ENCODE results near the gene ST6GALNAC4.

The ST6GALNAC4 gene

DNA sequence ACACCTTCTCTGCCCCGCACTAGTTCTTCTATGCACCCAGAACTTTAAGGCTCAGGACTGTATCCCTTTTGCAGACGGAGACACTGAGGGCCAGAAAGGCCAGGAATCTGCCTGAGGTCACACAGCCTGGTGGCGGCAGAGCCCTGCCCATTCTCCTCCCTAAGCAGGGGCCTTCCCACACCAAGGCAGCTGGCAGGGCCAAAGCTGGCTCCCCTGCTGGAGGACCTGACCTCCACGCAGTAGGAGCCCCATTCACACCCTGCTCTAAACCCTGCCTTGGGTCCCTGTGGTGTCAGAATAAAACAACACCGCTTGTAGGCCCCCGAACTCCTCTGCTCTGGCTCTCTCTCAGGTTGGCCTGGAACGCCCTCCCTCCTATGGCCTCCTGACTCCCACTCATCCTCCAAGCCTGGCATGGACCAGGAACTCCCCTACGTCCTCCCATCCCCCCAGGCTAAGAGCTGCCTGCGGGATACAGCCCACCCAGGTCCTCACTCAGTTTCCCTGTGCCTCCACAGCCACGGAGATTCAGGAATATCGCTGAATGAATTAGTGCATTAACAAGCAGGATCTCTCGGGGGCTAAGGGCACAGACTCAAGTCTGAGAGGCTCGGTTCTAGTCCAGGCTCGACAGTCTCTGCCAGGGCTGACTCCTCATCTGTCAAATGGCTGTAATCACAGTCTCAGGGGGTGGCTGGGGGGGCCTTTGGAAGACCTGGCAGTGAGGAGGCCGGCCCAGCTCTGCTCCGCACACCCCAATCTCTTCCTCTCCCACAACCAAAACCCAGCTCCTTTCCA, 20.2 kb downstream of the ST6GALNAC4 start:
- TF ChIP-seq POLR2AphosphoS5 (IDR thresholded peaks at IDR 0.05; ENCODE audit: low read depth, low read length) (no peak), FOXP2 (optimal IDR thresholded peaks at IDR 0.05; ENCODE audit: borderline replicate concordance, extremely low read depth, extremely low read length, insufficient read depth) (no peak), TAF1 (IDR thresholded peaks at IDR 0.05; ENCODE audit: borderline replicate concordance, insufficient read depth, low read length) (no peak), SIN3A (IDR thresholded peaks at IDR 0.05; ENCODE audit: borderline replicate concordance, insufficient read depth, low read length) (no peak)
- TF ChIP-seq, protein P1, sequence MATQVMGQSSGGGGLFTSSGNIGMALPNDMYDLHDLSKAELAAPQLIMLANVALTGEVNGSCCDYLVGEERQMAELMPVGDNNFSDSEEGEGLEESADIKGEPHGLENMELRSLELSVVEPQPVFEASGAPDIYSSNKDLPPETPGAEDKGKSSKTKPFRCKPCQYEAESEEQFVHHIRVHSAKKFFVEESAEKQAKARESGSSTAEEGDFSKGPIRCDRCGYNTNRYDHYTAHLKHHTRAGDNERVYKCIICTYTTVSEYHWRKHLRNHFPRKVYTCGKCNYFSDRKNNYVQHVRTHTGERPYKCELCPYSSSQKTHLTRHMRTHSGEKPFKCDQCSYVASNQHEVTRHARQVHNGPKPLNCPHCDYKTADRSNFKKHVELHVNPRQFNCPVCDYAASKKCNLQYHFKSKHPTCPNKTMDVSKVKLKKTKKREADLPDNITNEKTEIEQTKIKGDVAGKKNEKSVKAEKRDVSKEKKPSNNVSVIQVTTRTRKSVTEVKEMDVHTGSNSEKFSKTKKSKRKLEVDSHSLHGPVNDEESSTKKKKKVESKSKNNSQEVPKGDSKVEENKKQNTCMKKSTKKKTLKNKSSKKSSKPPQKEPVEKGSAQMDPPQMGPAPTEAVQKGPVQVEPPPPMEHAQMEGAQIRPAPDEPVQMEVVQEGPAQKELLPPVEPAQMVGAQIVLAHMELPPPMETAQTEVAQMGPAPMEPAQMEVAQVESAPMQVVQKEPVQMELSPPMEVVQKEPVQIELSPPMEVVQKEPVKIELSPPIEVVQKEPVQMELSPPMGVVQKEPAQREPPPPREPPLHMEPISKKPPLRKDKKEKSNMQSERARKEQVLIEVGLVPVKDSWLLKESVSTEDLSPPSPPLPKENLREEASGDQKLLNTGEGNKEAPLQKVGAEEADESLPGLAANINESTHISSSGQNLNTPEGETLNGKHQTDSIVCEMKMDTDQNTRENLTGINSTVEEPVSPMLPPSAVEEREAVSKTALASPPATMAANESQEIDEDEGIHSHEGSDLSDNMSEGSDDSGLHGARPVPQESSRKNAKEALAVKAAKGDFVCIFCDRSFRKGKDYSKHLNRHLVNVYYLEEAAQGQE (IDR thresholded peaks at IDR 0.05; ENCODE audit: insufficient read depth in 1 of 2, low read depth in 2 of 2, low read length in 2 of 2), result no peak

DNA sequence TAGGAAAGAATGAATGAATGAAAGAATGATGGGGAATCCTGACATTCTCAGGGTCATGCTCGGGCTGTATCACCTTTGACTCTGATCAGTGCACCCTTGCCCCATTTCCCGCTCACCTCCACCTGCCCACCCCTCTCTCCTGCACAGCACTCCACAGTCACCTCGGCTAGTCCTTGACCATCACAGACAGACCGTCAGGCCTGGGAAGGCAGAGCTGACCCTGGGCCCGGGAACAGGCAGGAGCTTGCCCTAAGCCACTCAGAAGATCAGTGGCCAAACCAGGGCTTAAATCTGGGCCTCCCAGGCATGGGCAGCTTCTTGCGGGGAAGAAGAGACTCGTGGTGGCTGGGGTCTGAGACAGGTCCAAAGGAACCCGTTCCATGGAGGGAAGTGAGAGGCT, 21.0 kb downstream of the ST6GALNAC4 start:
- no peak for TF ChIP-seq SIN3A (IDR thresholded peaks at IDR 0.05; ENCODE audit: borderline replicate concordance, insufficient read depth, low read length)
- no peak for TF ChIP-seq TAF1 (IDR thresholded peaks at IDR 0.05; ENCODE audit: borderline replicate concordance, insufficient read depth, low read length)
- TF ChIP-seq, protein P1 (IDR thresholded peaks at IDR 0.05; ENCODE audit: insufficient read depth in 1 of 2, low read depth in 2 of 2, low read length in 2 of 2), result no peak

DNA sequence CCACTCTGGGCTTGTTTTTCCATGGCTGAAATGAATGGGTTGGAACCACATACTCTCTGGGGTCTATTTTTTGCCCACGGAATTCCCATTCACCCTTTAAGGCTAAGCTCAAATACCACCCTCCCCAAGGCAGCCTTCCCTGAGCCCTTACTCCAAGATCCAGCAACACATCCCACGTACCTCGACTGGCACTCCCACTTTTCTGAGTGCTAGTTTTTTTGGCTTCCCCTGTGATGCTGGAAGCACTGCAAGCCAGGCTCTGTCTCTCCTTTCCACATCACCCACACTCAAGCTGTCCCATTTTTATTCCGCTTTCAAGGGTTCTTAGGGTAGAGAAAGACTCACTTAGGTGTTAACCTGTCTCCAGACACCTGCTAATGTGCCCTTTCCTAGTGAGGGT, 23.4 kb downstream of the ST6GALNAC4 start:
- TF ChIP-seq FOXP2 (optimal IDR thresholded peaks at IDR 0.05; ENCODE audit: borderline replicate concordance, extremely low read depth, extremely low read length, insufficient read depth) (no peak), TAF1 (IDR thresholded peaks at IDR 0.05; ENCODE audit: borderline replicate concordance, insufficient read depth, low read length) (no peak), POLR2AphosphoS5 (IDR thresholded peaks at IDR 0.05; ENCODE audit: low read depth, low read length) (no peak), SIN3A (IDR thresholded peaks at IDR 0.05; ENCODE audit: borderline replicate concordance, insufficient read depth, low read length) (no peak)
- TF ChIP-seq, protein P1 (IDR thresholded peaks at IDR 0.05; ENCODE audit: insufficient read depth in 1 of 2, low read depth in 2 of 2, low read length in 2 of 2), result no peak

DNA sequence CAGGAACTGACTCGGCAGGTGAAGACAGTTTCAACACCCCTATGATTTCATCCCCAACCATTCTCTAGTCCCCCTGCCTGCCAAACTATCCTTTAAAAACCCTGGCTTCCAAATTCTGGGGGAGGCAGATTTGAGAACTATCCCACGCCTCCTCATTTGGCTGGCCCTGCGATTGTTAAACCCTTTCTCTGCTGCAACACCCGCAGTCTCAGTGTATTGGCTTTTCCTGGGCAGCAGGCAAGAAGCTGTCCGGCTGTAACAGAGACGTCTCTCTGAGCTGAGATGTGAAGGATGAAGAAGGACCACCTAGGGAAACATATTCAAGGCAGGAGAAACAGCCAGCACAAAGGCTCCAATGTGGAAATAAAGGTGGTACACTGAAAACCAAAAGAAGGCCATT, 24.0 kb downstream of the ST6GALNAC4 start:
- no peak for TF ChIP-seq SIN3A (IDR thresholded peaks at IDR 0.05; ENCODE audit: borderline replicate concordance, insufficient read depth, low read length)
- no peak for TF ChIP-seq FOXP2 (optimal IDR thresholded peaks at IDR 0.05; ENCODE audit: borderline replicate concordance, extremely low read depth, extremely low read length, insufficient read depth)
- TF ChIP-seq POLR2AphosphoS5 (IDR thresholded peaks at IDR 0.05; ENCODE audit: low read depth, low read length), result no peak
- TF ChIP-seq, protein P1 (IDR thresholded peaks at IDR 0.05; ENCODE audit: insufficient read depth in 1 of 2, low read depth in 2 of 2, low read length in 2 of 2), result no peak
- no peak for TF ChIP-seq TAF1 (IDR thresholded peaks at IDR 0.05; ENCODE audit: borderline replicate concordance, insufficient read depth, low read length)

Measured in PFSK-1 (cell line).